Renal cortex interstitium (tissue), 11 donors: ENCODE measurements around the gene NLGN1. TPM values are rescaled to one million over a fixed set of nuclear protein-coding genes. Genes with fewer than 3 reads are reported as not detected.
"Not testable (repeated sequence)": the region's sequence is repeated elsewhere in the genome, so short reads cannot be mapped to it uniquely, and the experiment has no call there.

Source experiments
- DNase-seq, 11 donors: peaks; one replicate each; pipeline ENCODE4 v3.0.0-alpha.2; 2013; ENCODE audit warnings: low read depth in 9 of 11, low spot score in 4 of 11; ENCODE audit errors: extremely low read depth in 1 of 11
- polyA plus RNA-seq, 3 donors: library from polyadenylated mRNA; unstranded; fragments of 120-200 nt; gene quantifications; one replicate each; pipeline ENCODE4 v1.2.1, GENCODE V29; 2013; ENCODE audit not compliant: insufficient read length in 3 of 3

NLGN1 gene
- polyA plus RNA-seq, 3 donors, result 1.9 to 2.7 (median 2.5) TPM

- peak in 4 of 11 donors; percentile 4 to 17 (median 10) for DNase-seq
Observed at GRCh38 chr3:173411375-173411973, 13.9 kb downstream of the NLGN1 start.

GRCh38 chr3:173416070-173416469 lies 18.5 kb downstream of the NLGN1 start:
- DNase-seq, result no peak

- no peak for DNase-seq
Observed at GRCh38 chr3:173429076-173429475, 31.5 kb downstream of the NLGN1 start.

GRCh38 chr3:173429527-173429926 lies 32.0 kb downstream of the NLGN1 start:
- DNase-seq, result no peak

GRCh38 chr3:173430576-173430975 lies 33.0 kb downstream of the NLGN1 start:
- no peak for DNase-seq

GRCh38 chr3:173439004-173439403 lies 41.5 kb downstream of the NLGN1 start:
- no peak for DNase-seq

- no peak for DNase-seq
Observed at GRCh38 chr3:173440514-173440913, 43.0 kb downstream of the NLGN1 start.

GRCh38 chr3:173451561-173451960 lies 54.0 kb downstream of the NLGN1 start:
- DNase-seq, result not testable (repeated sequence)

- DNase-seq, result no peak
Observed at GRCh38 chr3:173463250-173463649, 65.7 kb downstream of the NLGN1 start.

- no peak for DNase-seq
Observed at GRCh38 chr3:173465112-173465511, 67.6 kb downstream of the NLGN1 start.

- DNase-seq, result no peak
Observed at GRCh38 chr3:173465898-173466678, 68.5 kb downstream of the NLGN1 start.

GRCh38 chr3:173467501-173467900 lies 70.0 kb downstream of the NLGN1 start:
- no peak for DNase-seq

- no peak for DNase-seq
Observed at GRCh38 chr3:173473237-173473636, 75.7 kb downstream of the NLGN1 start.

- DNase-seq, result no peak
Observed at GRCh38 chr3:173479301-173479700, 81.8 kb downstream of the NLGN1 start.

GRCh38 chr3:173501931-173502489 lies 104.5 kb downstream of the NLGN1 start:
- DNase-seq, result no peak

GRCh38 chr3:173502983-173503568 lies 105.5 kb downstream of the NLGN1 start:
- peak in 7 of 11 donors; percentile 4 to 18 (median 10) for DNase-seq

GRCh38 chr3:173510565-173510964 lies 113.0 kb downstream of the NLGN1 start:
- DNase-seq, result no peak

GRCh38 chr3:173513123-173513522 lies 115.6 kb downstream of the NLGN1 start:
- no peak for DNase-seq

GRCh38 chr3:173529062-173529711 lies 131.6 kb downstream of the NLGN1 start:
- DNase-seq, result no peak

- no peak for DNase-seq
Observed at GRCh38 chr3:173531602-173532001, 134.1 kb downstream of the NLGN1 start.
